Activated CD8-positive, alpha-beta memory T cell treated with anti-CD3 and anti-CD28 coated beads for 36 hours (primary cell): Measurements from ENCODE around the gene VWCE. TPM values are rescaled to one million over a fixed set of nuclear protein-coding genes. Genes with fewer than 3 reads are reported as not detected.

ENCODE experiments used
- total RNA-seq, 2 experiments: library from RNA; stranded (reverse); gene quantifications; one replicate each; pipeline ENCODE4 v1.2.3, GENCODE V29; 2021

The VWCE gene
- total RNA-seq, 2 experiments from 2014 or later: 11.9 to 12.5 TPM

Other genes starting within 250 kb of the VWCE start
- gene CD5, start 192.8 kb downstream of the VWCE start, total RNA-seq: 100 to 1,000 TPM; 136 to 150 TPM
- 1 to 10 TPM; 8.9 to 9.7 TPM for gene VPS37C, start 133.9 kb downstream of the VWCE start, total RNA-seq
- not detected for gene PGA3, start 91.8 kb downstream of the VWCE start, total RNA-seq
- gene PGA4, start 73.0 kb downstream of the VWCE start, total RNA-seq: not detected
- gene PGA5, start 54.1 kb downstream of the VWCE start, total RNA-seq: not detected
- 100 to 1,000 TPM; 312 to 319 TPM for gene DDB1, start 37.8 kb upstream of the VWCE start, total RNA-seq
- gene TKFC, start 37.9 kb upstream of the VWCE start, total RNA-seq: 10 to 100 TPM; 68.7 to 70.3 TPM
- gene CYB561A3, start 66.6 kb upstream of the VWCE start, total RNA-seq: 10 to 100 TPM; 44.8 to 55.4 TPM
- 10 to 100 TPM; 60.8 to 68.8 TPM for gene TMEM138, start 67.1 kb upstream of the VWCE start, total RNA-seq
- gene TMEM216, start 97.3 kb upstream of the VWCE start, total RNA-seq: 10 to 100 TPM; 16.9 to 17.3 TPM
- 100 to 1,000 TPM; 112 to 125 TPM for gene CPSF7, start 134.7 kb upstream of the VWCE start, total RNA-seq
- 10 to 100 TPM; 44.6 to 45.4 TPM for gene SDHAF2, start 134.8 kb upstream of the VWCE start, total RNA-seq
- gene LRRC10B, start 213.4 kb upstream of the VWCE start, total RNA-seq: not detected